ENCODE measurements around the gene ARSJ. TPM values are rescaled to one million over a fixed set of nuclear protein-coding genes. Genes with fewer than 3 reads are reported as not detected.

Gene ARSJ
- total RNA-seq, 1 donor: 69.5 TPM

DNA sequence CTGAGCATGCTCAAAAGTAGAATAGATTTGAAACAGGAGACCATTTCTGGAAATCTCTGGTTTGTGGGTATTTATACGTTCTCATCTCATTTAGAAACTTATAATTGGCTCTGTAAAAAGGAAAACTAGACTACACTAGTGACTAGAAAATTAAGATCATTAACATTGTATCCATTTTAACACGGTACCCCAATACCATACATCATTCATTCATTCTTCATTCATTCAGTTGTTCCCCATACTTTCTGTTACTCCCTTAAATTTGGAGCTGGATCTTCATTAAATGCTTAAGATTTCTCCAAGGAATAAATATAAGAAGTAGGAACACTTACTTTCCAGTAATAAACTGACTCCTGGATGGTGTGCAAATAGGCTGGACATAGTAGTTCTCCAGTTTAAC is 1.3 kb downstream of the ARSJ start:
- no peak for DNase-seq (ENCODE audit: low read depth)
- TF ChIP-seq, protein P1, sequence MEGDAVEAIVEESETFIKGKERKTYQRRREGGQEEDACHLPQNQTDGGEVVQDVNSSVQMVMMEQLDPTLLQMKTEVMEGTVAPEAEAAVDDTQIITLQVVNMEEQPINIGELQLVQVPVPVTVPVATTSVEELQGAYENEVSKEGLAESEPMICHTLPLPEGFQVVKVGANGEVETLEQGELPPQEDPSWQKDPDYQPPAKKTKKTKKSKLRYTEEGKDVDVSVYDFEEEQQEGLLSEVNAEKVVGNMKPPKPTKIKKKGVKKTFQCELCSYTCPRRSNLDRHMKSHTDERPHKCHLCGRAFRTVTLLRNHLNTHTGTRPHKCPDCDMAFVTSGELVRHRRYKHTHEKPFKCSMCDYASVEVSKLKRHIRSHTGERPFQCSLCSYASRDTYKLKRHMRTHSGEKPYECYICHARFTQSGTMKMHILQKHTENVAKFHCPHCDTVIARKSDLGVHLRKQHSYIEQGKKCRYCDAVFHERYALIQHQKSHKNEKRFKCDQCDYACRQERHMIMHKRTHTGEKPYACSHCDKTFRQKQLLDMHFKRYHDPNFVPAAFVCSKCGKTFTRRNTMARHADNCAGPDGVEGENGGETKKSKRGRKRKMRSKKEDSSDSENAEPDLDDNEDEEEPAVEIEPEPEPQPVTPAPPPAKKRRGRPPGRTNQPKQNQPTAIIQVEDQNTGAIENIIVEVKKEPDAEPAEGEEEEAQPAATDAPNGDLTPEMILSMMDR (IDR thresholded peaks at IDR 0.05; ENCODE audit: insufficient read depth, low read depth, low read length): no peak

GRCh38 chr4:113977526-113977855 is 2.0 kb downstream of the ARSJ start:
- peak; percentile 52 for DNase-seq (ENCODE audit: low read depth)
- TF ChIP-seq, protein P1 (IDR thresholded peaks at IDR 0.05; ENCODE audit: insufficient read depth, low read depth, low read length): no peak
- peak overlapping the region; percentile 87 for H3K4me3 ChIP-seq (ENCODE audit: low read depth, low read length)

More for the DNA sequence above, 1.3 kb downstream of the ARSJ start:
- H3K4me3 ChIP-seq (ENCODE audit: low read depth, low read length): peak overlapping the region; percentile 87

- TF ChIP-seq, protein P1 (IDR thresholded peaks at IDR 0.05; ENCODE audit: insufficient read depth, low read depth, low read length): no peak
Measured at GRCh38 chr4:113976741-113977525, 2.5 kb downstream of the ARSJ start.

DNA sequence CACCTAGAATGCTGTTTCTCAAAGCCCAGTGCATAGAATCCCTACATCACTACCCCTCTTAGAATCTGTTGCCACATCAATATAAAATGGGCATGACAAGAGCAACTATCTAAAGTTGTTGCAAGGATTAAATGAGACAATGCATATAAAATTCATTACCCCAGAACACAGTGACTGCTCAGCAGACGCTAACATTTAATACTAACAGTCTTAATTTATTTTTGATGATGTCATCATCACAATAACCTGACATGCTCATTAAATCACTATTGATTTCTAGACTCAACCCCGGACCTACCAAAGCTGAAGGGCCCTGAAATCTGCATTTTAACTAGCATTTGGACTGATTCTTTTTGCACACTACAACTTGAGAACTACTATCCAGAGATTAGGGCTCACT is 3.9 kb downstream of the ARSJ start:
- DNase-seq (ENCODE audit: low read depth): no peak
- TF ChIP-seq, protein P1 (IDR thresholded peaks at IDR 0.05; ENCODE audit: insufficient read depth, low read depth, low read length): no peak
- H3K4me3 ChIP-seq (ENCODE audit: low read depth, low read length): peak overlapping the region; percentile 87

More at GRCh38 chr4:113976741-113977525, 2.5 kb downstream of the ARSJ start:
- H3K4me3 ChIP-seq (ENCODE audit: low read depth, low read length): peak overlapping the region; percentile 87
- no peak for DNase-seq (ENCODE audit: low read depth)

DNA sequence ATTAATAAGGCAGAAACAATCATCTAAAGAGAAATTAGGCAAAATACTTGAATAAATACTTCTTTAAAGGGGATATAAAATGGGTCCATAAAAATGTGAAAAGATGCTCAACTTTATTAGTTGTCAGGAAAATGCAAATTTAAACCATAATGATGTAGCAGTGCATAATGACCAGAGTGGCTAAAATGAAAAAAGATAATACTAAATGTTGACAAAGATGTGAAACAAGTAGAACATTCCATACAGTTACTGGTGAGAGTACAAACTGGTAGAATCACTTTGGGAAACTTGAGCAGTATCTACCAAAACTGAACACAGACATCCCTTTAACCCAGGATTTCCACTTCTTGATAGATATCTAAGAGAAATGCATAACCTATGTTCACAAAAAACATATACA is 5.0 kb downstream of the ARSJ start:
- TF ChIP-seq, protein P1 (IDR thresholded peaks at IDR 0.05; ENCODE audit: insufficient read depth, low read depth, low read length): no peak
- peak overlapping the region; percentile 87 for H3K4me3 ChIP-seq (ENCODE audit: low read depth, low read length)
- DNase-seq (ENCODE audit: low read depth): no peak

- DNase-seq (ENCODE audit: low read depth): no peak
- TF ChIP-seq, protein P1 (IDR thresholded peaks at IDR 0.05; ENCODE audit: insufficient read depth, low read depth, low read length): no peak
Measured at GRCh38 chr4:113973345-113973744, 6.1 kb downstream of the ARSJ start.

GRCh38 chr4:113972781-113973180 is 6.7 kb downstream of the ARSJ start:
- TF ChIP-seq, protein P1 (IDR thresholded peaks at IDR 0.05; ENCODE audit: insufficient read depth, low read depth, low read length): no peak
- no peak for DNase-seq (ENCODE audit: low read depth)
- H3K4me3 ChIP-seq (ENCODE audit: low read depth, low read length): no peak overlapping the region

More at GRCh38 chr4:113973345-113973744, 6.1 kb downstream of the ARSJ start:
- no peak overlapping the region for H3K4me3 ChIP-seq (ENCODE audit: low read depth, low read length)

Data from fibroblast of villous mesenchyme (primary cell).